ENCODE measurements around the gene MAGIX.

DNA sequence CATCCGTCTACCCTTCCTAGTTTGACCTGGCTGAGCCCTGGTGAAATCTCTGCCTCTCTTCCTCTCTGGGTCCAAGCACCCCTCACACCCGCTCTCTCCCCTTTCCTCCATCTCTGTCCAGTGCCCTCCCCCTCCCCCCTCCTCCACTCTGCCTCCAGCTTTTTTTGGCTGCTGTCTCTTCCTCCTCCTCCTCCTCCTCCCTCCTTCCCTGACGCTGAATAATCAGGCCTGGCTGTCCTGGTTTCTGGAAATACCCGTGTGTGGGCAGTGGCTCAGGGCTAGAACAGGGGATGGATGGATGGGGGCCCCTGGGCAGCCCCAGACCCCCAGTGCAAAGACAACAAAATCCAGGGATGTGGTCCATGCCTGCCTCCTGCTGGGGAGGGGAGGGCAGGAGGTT lies 42.2 kb downstream of the MAGIX start:
- TF ChIP-seq TCF7 (CRISPR knock-in tag; IDR thresholded peaks at IDR 0.05; ENCODE audit: low read depth) (no peak), ZBTB43 (CRISPR knock-in tag; IDR thresholded peaks at IDR 0.05) (no peak), CBFB (CRISPR knock-in tag; IDR thresholded peaks at IDR 0.05; ENCODE audit: low read depth) (no peak), FOXJ3 (CRISPR knock-in tag; IDR thresholded peaks at IDR 0.05; ENCODE audit: borderline replicate concordance) (no peak), E2F1 (CRISPR knock-in tag; IDR thresholded peaks at IDR 0.05) (no peak), MAX (CRISPR knock-in tag; IDR thresholded peaks at IDR 0.05) (no peak), USF1 (CRISPR knock-in tag; IDR thresholded peaks at IDR 0.05) (no peak), TEAD4 (CRISPR knock-in tag; IDR thresholded peaks at IDR 0.05) (no peak), USF2 (CRISPR knock-in tag; IDR thresholded peaks at IDR 0.05) (no peak), SMAD3 (CRISPR knock-in tag; IDR thresholded peaks at IDR 0.05; ENCODE audit: borderline replicate concordance) (no peak)
- TF ChIP-seq, protein P1, sequence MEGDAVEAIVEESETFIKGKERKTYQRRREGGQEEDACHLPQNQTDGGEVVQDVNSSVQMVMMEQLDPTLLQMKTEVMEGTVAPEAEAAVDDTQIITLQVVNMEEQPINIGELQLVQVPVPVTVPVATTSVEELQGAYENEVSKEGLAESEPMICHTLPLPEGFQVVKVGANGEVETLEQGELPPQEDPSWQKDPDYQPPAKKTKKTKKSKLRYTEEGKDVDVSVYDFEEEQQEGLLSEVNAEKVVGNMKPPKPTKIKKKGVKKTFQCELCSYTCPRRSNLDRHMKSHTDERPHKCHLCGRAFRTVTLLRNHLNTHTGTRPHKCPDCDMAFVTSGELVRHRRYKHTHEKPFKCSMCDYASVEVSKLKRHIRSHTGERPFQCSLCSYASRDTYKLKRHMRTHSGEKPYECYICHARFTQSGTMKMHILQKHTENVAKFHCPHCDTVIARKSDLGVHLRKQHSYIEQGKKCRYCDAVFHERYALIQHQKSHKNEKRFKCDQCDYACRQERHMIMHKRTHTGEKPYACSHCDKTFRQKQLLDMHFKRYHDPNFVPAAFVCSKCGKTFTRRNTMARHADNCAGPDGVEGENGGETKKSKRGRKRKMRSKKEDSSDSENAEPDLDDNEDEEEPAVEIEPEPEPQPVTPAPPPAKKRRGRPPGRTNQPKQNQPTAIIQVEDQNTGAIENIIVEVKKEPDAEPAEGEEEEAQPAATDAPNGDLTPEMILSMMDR (IDR thresholded peaks at IDR 0.05), result no peak
